22Rv1 (cell line): ENCODE measurements around the gene POLD2.

Experiments used
- H3K27ac ChIP-seq: fragments of 450-650 bp; 2 replicates; pipeline ENCODE4 v1.5.1; 2017
- CTCF ChIP-seq: fragments of 450-650 bp; IDR thresholded peaks from 2 replicates; pipeline ENCODE4 v1.5.1; 2017; ENCODE audit warnings: mild to moderate bottlenecking
- ZFX ChIP-seq: fragments of 450-650 bp; IDR thresholded peaks from 2 replicates; pipeline ENCODE4 v1.6.1; 2017; ENCODE audit warnings: antibody characterized with exemption, borderline replicate concordance

POLD2 gene

DNA sequence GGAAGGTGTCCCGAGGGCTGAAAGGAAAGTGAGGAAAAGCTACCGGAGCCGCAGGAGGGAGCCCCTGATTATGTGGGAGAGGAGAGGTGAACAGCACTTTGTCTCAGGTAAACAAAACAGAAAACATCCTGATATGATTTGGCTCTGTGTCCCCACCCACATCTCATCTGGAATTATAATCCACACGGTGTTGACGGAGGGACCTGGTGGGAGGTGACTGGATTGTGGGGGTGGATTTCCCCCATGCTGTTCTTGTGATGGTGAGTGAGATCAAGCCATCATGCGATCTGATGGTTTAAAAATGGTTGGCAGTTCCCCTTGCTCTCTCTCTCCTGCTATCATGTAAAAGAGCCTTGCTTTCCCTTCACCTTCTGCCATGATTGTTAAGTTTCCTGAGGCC, 3.0 kb downstream of the POLD2 start:
- peak overlapping the region; percentile 4; the same call in 1 of the 2 replicates for H3K27ac ChIP-seq

DNA sequence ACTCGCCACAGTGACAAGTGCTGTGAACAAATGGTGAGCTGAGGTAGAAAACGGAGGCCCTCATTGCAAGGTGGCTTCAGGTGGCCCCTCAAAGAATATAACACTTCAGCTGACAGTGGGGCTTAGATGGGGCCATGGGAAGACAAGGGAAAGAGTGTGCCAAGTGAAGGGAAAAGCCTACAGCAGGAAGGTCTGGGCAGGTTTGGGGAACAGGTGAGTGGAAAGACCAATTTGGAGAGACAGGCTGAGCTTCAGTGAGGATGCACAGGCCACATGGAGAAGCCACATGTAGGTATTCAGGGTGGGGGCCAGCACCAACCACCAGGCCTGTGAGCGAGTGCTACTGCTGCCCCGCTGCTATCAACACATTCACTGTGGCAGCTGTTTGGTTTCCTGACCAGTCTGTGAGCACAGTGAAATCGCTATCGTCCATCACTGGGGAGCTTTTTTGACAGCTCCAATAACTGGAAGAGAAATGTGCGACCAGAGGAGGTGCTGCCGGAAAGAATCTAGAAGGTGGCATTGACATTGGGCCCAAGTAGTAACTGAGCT, 3.4 kb downstream of the POLD2 start:
- no peak for TF ChIP-seq CTCF
- TF ChIP-seq ZFX: no peak
- H3K27ac ChIP-seq: 0 out of 2 replicates have a peak overlapping the region, but pooled peaks have one; percentile 4

More for the DNA sequence above, 3.0 kb downstream of the POLD2 start:
- TF ChIP-seq ZFX (no peak), CTCF (no peak)

DNA sequence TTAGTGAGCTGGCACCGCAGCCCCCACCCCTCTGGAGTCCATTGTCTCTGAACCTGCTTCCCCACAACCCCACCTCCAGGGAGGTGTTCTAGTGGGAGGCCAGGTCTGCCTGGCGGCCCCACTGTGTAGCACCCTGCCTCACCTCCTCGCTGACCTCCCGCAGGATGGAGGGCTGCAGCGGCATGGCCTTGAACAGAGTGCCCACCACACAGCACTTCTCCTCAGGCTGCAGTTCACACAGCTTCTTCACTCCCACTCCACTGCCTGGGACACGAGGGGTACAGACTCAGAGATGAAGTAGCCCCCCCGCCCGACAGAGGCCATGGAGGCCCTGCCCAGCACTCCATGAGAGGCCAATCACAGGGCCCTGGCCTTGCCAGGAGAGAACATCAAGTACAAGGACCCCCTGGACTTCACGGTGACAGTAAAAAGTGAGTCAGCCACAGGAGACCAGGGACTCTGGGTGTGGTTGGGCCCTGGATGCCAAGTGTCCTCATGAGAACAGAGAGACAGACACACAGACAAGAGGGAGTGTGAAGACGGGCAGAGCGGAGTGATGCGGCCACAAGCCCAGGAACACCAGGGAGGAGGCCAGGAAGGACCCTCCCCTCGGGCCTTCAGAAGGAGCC, 5.4 kb downstream of the POLD2 start:
- no peak for TF ChIP-seq CTCF
- H3K27ac ChIP-seq: no peak overlapping the region

DNA sequence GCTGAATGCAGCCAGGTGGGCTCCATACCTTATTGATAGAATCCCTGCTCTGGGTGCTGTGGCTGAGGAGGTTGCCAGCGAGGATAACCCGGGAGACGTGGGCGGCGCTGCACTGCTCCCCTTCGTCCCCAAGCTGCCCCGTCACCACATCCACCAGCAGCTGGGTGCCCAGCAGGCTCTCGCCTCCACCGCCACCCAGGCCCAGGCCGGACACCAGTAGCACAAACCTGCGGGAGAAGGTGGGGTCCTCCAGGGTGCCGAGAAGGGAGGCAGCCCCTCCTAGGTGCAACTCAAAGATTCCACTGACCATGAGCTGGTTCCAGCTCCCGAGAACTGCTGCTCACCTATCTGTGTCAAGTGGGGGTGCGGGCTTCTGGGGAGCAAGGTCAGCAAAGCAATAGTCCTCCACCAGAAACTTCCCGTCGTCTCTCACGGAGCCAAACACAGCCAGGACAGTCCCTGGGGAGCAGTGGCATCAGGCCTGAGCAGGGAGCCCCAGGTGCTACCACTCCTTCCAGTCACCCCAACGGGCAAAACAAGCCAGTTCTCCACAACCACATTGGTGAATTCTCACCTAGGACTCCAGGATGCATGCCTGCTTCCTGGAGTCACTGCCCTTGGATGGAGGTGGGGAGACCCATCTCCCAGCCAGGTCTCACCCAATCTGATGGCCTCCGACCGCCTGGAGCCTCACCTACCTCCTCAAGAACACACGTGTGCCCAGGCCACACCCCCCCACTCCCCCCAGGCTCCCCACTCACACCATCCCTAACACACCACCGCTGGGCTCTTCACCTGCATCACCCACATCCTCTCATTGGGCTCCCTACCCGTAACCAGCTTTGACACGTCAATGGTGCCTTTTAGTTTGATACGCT, 6.3 kb downstream of the POLD2 start:
- no peak overlapping the region for H3K27ac ChIP-seq
- no peak for TF ChIP-seq ZFX
- TF ChIP-seq CTCF: no peak

DNA sequence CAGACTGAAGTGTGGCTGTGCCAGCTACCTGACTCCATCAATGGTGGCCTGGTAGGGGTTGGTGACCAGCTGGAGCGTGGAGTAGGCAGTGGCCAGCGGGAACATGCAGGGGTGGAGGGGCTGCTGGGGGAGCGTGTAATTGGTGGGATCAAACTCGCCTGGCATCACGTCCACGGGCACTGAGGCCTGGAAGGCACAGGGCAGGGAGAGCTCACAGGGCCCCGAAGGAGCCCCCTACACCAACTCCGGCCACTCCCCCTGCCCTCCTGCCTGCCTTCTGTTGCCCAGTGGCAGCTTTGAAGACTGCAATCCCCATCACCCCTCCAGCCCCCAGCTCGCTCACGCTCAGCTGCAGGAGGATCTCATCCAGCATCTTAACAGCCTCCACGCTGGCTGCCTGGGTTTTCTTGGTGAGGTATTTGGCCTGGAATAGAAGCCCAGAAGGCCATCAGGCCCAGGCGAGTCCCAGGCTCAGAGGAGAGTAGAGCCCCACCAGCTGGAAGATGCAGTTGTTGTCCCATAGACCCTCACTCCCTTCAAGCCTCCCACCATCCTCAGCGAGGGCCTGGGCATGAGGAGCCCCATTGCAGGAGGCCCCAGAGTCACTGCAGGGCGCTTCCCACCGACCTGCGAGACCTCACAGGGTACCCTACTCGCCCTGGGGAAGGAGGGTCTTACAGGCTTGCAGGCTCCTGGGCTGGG, 7.1 kb downstream of the POLD2 start:
- 0 out of 2 replicates have a peak overlapping the region, but pooled peaks have one; percentile 91 for H3K27ac ChIP-seq

More for the DNA sequence above, 7.1 kb downstream of the POLD2 start:
- no peak for TF ChIP-seq ZFX
- TF ChIP-seq CTCF: no peak
